K562 (cell line): ENCODE results near the gene DGCR6L. TPM values are rescaled to one million over a fixed set of nuclear protein-coding genes. Genes with fewer than 3 reads are reported as not detected.
A peak's percentile ranks its signal among the peaks of the same experiment; 100 is the strongest.

Experiments used
- ATAC-seq: fragments of 200-7000 bp; cut with Tn5 transposase; 3 replicates; pipeline ENCODE4 v1.9.1; 2020; ENCODE audit warnings: moderate library complexity
- BruUV-seq: library from RNA; stranded (reverse); fragments of 400-500 nt; replicated peaks from 2 replicates; lab custom pipeline; 2021; lab: Mats Ljungman, UMichigan
- CTCF ChIA-PET: fragments of 300-600 bp; formaldehyde crosslinking; extraction: SDS; loops from one replicate; lab custom pipeline; 2021; ENCODE audit warnings: low intra/inter-chr PET ratio; lab: Yijun Ruan, JAX
- POLR2A ChIA-PET: fragments of 300-600, 350-650 bp; sonication (Branson Sonifier 250); formaldehyde crosslinking; extraction: SDS; loops from one replicate; lab custom pipeline; 2021; ENCODE audit warnings: antibody characterized with exemption, inconsistent platforms; lab: Yijun Ruan, JAX
- DNase-seq, 4 experiments: peaks; one replicate each; pipeline versions ENCODE4 v3.0.0 to v3.0.0-alpha.2; 2011 to 2018; ENCODE audit warnings: low spot score in 3 of 4, mixed read lengths in 3 of 4; ENCODE audit errors: extremely low read depth in 1 of 4
- FAIRE-seq: peaks from 2 replicates; lab custom pipeline; 2011; peaks lifted over from hg19 to GRCh38; lab: Jason Lieb, UNC
- H2AFZ ChIP-seq: 2 replicates; pipeline ENCODE4 v1.6.0; 2011; ENCODE audit warnings: low read depth, low read length, control low read depth, inconsistent platforms
- H3K27ac ChIP-seq: fragments of 200-600 bp; 3 replicates; pipeline ENCODE4 v1.8.0; 2011; ENCODE audit warnings: low read depth, mild to moderate bottlenecking, control low read depth, inconsistent platforms, low read length, moderate library complexity, mixed read lengths; ENCODE audit errors: extremely low read depth
- H3K27me3 ChIP-seq, 2 experiments: fragments of 300-600 bp in 1 of 2; 2 replicates in 1 of 2; 3 replicates in 1 of 2; pipeline versions ENCODE4 v1.6.0 to v1.8.0; 2011; ENCODE audit warnings: inconsistent platforms in 2 of 2, low read length in 2 of 2, mild to moderate bottlenecking in 1 of 2, mixed read lengths in 1 of 2, moderate library complexity in 1 of 2; ENCODE audit not compliant: control insufficient read depth in 2 of 2, insufficient read depth in 2 of 2
- H3K36me3 ChIP-seq: fragments of 300-600 bp; 3 replicates; pipeline ENCODE4 v1.8.0; 2011; ENCODE audit warnings: mild to moderate bottlenecking, low read length, inconsistent platforms; ENCODE audit not compliant: control insufficient read depth, insufficient read depth
- H3K4me1 ChIP-seq, 2 experiments: fragments of 200-600 bp in 1 of 2; replicated peaks in 1 of 2; 2 replicates in 1 of 2; 3 replicates in 1 of 2; pipeline versions ENCODE4 v1.5.1 to v1.8.0; 2011; ENCODE audit warnings: inconsistent platforms in 2 of 2, low read length in 2 of 2, mild to moderate bottlenecking in 1 of 2, mixed read lengths in 1 of 2, moderate library complexity in 1 of 2; ENCODE audit not compliant: control insufficient read depth in 2 of 2, insufficient read depth in 2 of 2
- H3K4me2 ChIP-seq: 2 replicates; pipeline ENCODE4 v1.6.1; 2011; ENCODE audit warnings: low read length, control low read depth, inconsistent platforms, mixed read lengths; ENCODE audit not compliant: insufficient read depth
- H3K4me3 ChIP-seq: fragments of 200-600 bp; sonication (generic), shearing (Covaris generic); 2 replicates; pipeline ENCODE4 v1.5.1; 2016; ENCODE audit warnings: control low read depth, inconsistent platforms
- H3K79me2 ChIP-seq: fragments of 200-600 bp; 3 replicates; pipeline ENCODE4 v1.8.0; 2011; ENCODE audit warnings: low read length, inconsistent platforms; ENCODE audit not compliant: control insufficient read depth, insufficient read depth
- H3K9ac ChIP-seq, 2 experiments: 2 replicates each; pipeline versions ENCODE4 v1.6.0 to v1.6.1; 2011; ENCODE audit warnings: low read depth in 2 of 2, low read length in 2 of 2, control low read depth in 1 of 2, inconsistent platforms in 1 of 2, mild to moderate bottlenecking in 1 of 2, mixed read lengths in 1 of 2; ENCODE audit not compliant: insufficient read depth in 1 of 2
- H3K9me1 ChIP-seq: one replicate; pipeline ENCODE4 v1.6.0; 2011; ENCODE audit warnings: inconsistent platforms, mild to moderate bottlenecking, low read length, moderate library complexity; ENCODE audit not compliant: control insufficient read depth, insufficient read depth
- H3K9me3 ChIP-seq: replicated peaks from 2 replicates; pipeline ENCODE4 v1.5.1; 2011; ENCODE audit warnings: low read depth, low read length, inconsistent platforms; ENCODE audit not compliant: control insufficient read depth, insufficient read depth
- H4K20me1 ChIP-seq: replicated peaks from 2 replicates; pipeline ENCODE4 v1.6.1; 2011; ENCODE audit warnings: low read length, inconsistent platforms, mixed read lengths; ENCODE audit not compliant: control insufficient read depth, insufficient read depth
- DMBX1 ChIP-seq: fragments of 250-450 bp; sonication (Bioruptor Pico); IDR thresholded peaks from 2 replicates; pipeline ENCODE4 v1.8.0; 2022; ENCODE audit warnings: inconsistent platforms, mild to moderate bottlenecking, moderate library complexity, borderline replicate concordance
- HBP1 ChIP-seq: fragments of 450-650 bp; formaldehyde crosslinking; IDR thresholded peaks from 2 replicates; pipeline ENCODE4 v1.4.0; 2022; ENCODE audit warnings: missing genetic modification characterization
- KLF1 ChIP-seq: fragments of 450-650 bp; IDR thresholded peaks from 2 replicates; pipeline ENCODE4 v1.6.1; 2016; ENCODE audit warnings: missing genetic modification characterization, missing compliant biosample characterization
- MXD1 ChIP-seq: fragments of 250-450 bp; sonication (Bioruptor Pico); IDR thresholded peaks from 2 replicates; pipeline ENCODE4 v1.8.0; 2021; ENCODE audit warnings: borderline replicate concordance, mild to moderate bottlenecking, moderate library complexity; ENCODE audit not compliant: poor library complexity, severe bottlenecking
- NR2C1 ChIP-seq, 2 experiments: fragments of 450-650 bp; IDR thresholded peaks; 2 replicates each; pipeline ENCODE4 v1.6.1; 2017; ENCODE audit warnings: mild to moderate bottlenecking in 2 of 2, antibody characterized with exemption in 1 of 2, inconsistent platforms in 1 of 2, missing compliant biosample characterization in 1 of 2, missing genetic modification characterization in 1 of 2
- NR2F6 ChIP-seq: fragments of 450-650 bp; formaldehyde crosslinking; IDR thresholded peaks from 2 replicates; pipeline ENCODE4 v1.4.0; 2020; ENCODE audit warnings: mild to moderate bottlenecking
- POLR3A ChIP-seq: IDR thresholded peaks from 2 replicates; pipeline ENCODE4 v1.6.1; 2011; ENCODE audit warnings: borderline replicate concordance, mild to moderate bottlenecking, moderate library complexity; ENCODE audit not compliant: insufficient read length, insufficient read depth; ENCODE audit errors: extremely low read depth
- RBM14 ChIP-seq: fragments of 200-400 bp; formaldehyde crosslinking; IDR thresholded peaks from 2 replicates; pipeline ENCODE4 v1.6.1; 2018; ENCODE audit warnings: low read depth, mild to moderate bottlenecking, low read length, moderate library complexity, borderline replicate concordance; ENCODE audit not compliant: insufficient read depth
- SMAD2 ChIP-seq: fragments of 150-350 bp; IDR thresholded peaks from 2 replicates; pipeline ENCODE4 v1.6.1; 2014; ENCODE audit warnings: low read depth, mild to moderate bottlenecking, low read length
- SMARCA4 ChIP-seq: fragments of 450-650 bp; IDR thresholded peaks from 2 replicates; pipeline ENCODE4 v1.6.1; 2016
- ZBTB7A ChIP-seq: IDR thresholded peaks from 2 replicates; pipeline ENCODE4 v1.6.1; 2011; ENCODE audit warnings: low read depth, mild to moderate bottlenecking, low read length, moderate library complexity, borderline replicate concordance; ENCODE audit not compliant: control insufficient read depth
- WGBS: fragments of 100-300 bp; shearing (Covaris generic); methylation state at CpG from one replicate; pipeline ENCODE4 v1.1.6; 2016; ENCODE audit warnings: low coverage, mixed read lengths; ENCODE audit not compliant: insufficient coverage; ENCODE audit errors: missing lambda C conversion rate; 5-methylcytosine and 5-hydroxymethylcytosine counted together
- in situ Hi-C: fragments of 300-500 bp; cut with MboI; formaldehyde crosslinking; loops from 4 replicates; pipeline ENCODE4 v1.15.0; 2018; ENCODE audit warnings: inconsistent platforms, mixed read lengths
- intact Hi-C: fragments of 100-400 bp; cut with micrococcal nuclease; formaldehyde crosslinking; loops from 2 replicates; pipeline ENCODE4 v1.14.2; 2022
- polyA plus RNA-seq, 8 experiments: library from polyadenylated mRNA; depleted of rRNA in 4 of 8; stranded (reverse) in 5 of 8; unstranded in 3 of 8; fragments of >200 nt; fragmentation: Nextera tagmentation in 2 of 8; fragmentation: Illumina TruSeq in 1 of 8; extraction: Ambion mirVana in 2 of 8; extraction: Trizol in 1 of 8; gene quantifications; 2 replicates each; pipeline versions ENCODE4 v1.2.1 to v1.2.3, GENCODE V29; 2011 to 2014; ENCODE audit warnings: inconsistent platforms in 1 of 8, missing spikeins in 1 of 8
- total RNA-seq, 7 experiments: library from RNA; depleted of rRNA in 6 of 7; stranded (reverse); fragments of >200 nt in 6 of 7; fragmentation: Illumina TruSeq in 2 of 7; extraction: Trizol in 2 of 7; gene quantifications; 2 replicates each; pipeline versions ENCODE4 v1.2.1 to v1.2.3, GENCODE V29; 2011 to 2021; ENCODE audit warnings: low replicate concordance in 1 of 7
- TF ChIP-seq, protein P1 (sequence below): fragments of 450-650 bp; IDR thresholded peaks from 2 replicates; pipeline ENCODE4 v1.6.1; 2018; ENCODE audit warnings: mild to moderate bottlenecking, low read depth; ENCODE audit not compliant: partially characterized antibody
- TF ChIP-seq, protein P2 (sequence below): conservative IDR thresholded peaks from 2 replicates; pipeline ENCODE4 v1.6.1; 2011; ENCODE audit warnings: low read depth, mild to moderate bottlenecking, low read length; ENCODE audit not compliant: control insufficient read depth
- TF ChIP-seq, protein P3 (sequence below): fragments of 250-450 bp; sonication (Bioruptor Pico); IDR thresholded peaks from 2 replicates; pipeline ENCODE4 v1.4.0; 2020; ENCODE audit warnings: mild to moderate bottlenecking

DGCR6L gene
- total and polyA plus RNA-seq, 9 of the 15 experiments (the other 6 are each of a cell fraction or from before 2014, with no cell fraction given): 3.6 to 151 (median 51.0) TPM

DNA sequence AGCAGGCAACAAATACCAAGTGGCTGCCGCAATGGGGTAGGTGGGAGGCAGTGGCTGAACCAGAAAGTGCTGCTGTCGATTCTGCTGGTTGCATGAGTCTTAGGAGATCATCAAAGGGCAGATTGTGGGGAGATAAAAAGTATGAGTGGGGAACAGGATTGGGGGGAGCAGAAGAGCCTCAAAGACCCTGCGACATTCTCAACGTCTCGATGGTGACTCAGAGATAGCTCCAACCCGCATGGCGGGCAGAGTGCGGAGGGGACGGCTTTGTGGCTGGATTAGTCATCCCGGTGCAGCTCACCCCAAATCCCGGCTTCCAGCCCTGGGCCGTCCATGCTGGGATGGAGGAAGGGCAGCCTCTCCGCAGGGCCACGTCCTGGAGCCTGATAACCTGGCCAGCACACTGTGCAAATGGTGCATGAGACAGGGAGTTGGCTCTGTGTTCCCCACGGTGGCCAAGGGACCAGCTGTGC lies 40.2 kb downstream of the DGCR6L start:
- peaks cover 2% of the 10 kb centered on the region for H3K9me1 ChIP-seq
- H3K27ac ChIP-seq: no peak overlapping the region
- ChIA-PET CTCF (interaction anchor here (0.6 kb wide), 1 partner anchor 315 kb away, joined by 3 read pairs; no protein-coding TSS in a partner anchor), POLR2A (interaction anchor here (0.6 to 0.9 kb wide), 2 partner anchors 8 to 98 kb away, joined by 3 read pairs; no protein-coding TSS in a partner anchor)
- H3K4me3 ChIP-seq: no peak overlapping the region
- H3K9ac ChIP-seq: no peak overlapping the region
- H3K9me3 ChIP-seq: no peaks in the 10 kb centered on the region
- peak; percentile 62 for FAIRE-seq
- H2AFZ ChIP-seq: no peak overlapping the region
- no TSS peak for BruUV-seq
- 1% methylated on average over 15 of the region's 15 CpGs for WGBS
- H4K20me1 ChIP-seq: peaks cover 19% of the 10 kb centered on the region
- peak; percentile 23 for ATAC-seq
- no peaks in the 10 kb centered on the region for H3K36me3 ChIP-seq
- peaks cover 38 to 85% of the 10 kb centered on the region in 2 experiments; a peak in 4 of 5 replicates for H3K27me3 ChIP-seq
- H3K79me2 ChIP-seq: no peaks in the 10 kb centered on the region
- in situ Hi-C loops: no loop called here
- peaks cover 0 to 27% of the 10 kb centered on the region in 2 experiments; a peak in 3 of 5 replicates for H3K4me1 ChIP-seq
- intact Hi-C loops: no loop called here
- no peak overlapping the region for H3K4me2 ChIP-seq
- peak in 3 of 4 experiments; percentile 55 to 72 (median 62) for DNase-seq
- TF ChIP-seq, protein P1, sequence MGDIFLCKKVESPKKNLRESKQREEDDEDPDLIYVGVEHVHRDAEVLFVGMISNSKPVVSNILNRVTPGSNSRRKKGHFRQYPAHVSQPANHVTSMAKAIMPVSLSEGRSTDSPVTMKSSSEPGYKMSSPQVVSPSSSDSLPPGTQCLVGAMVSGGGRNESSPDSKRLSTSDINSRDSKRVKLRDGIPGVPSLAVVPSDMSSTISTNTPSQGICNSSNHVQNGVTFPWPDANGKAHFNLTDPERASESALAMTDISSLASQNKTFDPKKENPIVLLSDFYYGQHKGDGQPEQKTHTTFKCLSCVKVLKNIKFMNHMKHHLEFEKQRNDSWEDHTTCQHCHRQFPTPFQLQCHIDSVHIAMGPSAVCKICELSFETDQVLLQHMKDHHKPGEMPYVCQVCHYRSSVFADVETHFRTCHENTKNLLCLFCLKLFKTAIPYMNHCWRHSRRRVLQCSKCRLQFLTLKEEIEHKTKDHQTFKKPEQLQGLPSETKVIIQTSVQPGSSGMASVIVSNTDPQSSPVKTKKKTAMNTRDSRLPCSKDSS: no peak
- no peak for TF ChIP-seq KLF1 (tag)
- no peak for TF ChIP-seq NR2C1 (IDR thresholded peaks at IDR 0.05)
- no peak for TF ChIP-seq NR2C1 (tag; IDR thresholded peaks at IDR 0.05)
- no peak for TF ChIP-seq NR2F6 (CRISPR knock-in tag)
- no peak for TF ChIP-seq SMAD2
- TF ChIP-seq DMBX1: no peak
- TF ChIP-seq HBP1: no peak
- no peak for TF ChIP-seq POLR3A
- TF ChIP-seq MXD1 (CRISPR knock-in tag): no peak
- TF ChIP-seq, protein P2, sequence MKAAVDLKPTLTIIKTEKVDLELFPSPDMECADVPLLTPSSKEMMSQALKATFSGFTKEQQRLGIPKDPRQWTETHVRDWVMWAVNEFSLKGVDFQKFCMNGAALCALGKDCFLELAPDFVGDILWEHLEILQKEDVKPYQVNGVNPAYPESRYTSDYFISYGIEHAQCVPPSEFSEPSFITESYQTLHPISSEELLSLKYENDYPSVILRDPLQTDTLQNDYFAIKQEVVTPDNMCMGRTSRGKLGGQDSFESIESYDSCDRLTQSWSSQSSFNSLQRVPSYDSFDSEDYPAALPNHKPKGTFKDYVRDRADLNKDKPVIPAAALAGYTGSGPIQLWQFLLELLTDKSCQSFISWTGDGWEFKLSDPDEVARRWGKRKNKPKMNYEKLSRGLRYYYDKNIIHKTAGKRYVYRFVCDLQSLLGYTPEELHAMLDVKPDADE: no peak
- 0 out of 2 replicates have a peak, but pooled peaks have one; percentile 42 for TF ChIP-seq SMARCA4
- TF ChIP-seq RBM14: no peak
- TF ChIP-seq, protein P3, sequence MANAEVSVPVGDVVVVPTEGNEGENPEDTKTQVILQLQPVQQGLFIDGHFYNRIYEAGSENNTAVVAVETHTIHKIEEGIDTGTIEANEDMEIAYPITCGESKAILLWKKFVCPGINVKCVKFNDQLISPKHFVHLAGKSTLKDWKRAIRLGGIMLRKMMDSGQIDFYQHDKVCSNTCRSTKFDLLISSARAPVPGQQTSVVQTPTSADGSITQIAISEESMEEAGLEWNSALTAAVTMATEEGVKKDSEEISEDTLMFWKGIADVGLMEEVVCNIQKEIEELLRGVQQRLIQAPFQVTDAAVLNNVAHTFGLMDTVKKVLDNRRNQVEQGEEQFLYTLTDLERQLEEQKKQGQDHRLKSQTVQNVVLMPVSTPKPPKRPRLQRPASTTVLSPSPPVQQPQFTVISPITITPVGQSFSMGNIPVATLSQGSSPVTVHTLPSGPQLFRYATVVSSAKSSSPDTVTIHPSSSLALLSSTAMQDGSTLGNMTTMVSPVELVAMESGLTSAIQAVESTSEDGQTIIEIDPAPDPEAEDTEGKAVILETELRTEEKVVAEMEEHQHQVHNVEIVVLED (CRISPR knock-in tag): no peak
- TF ChIP-seq ZBTB7A: peak; percentile 72; the same call in 1 of the 2 replicates
